GM19455 (cell line): ENCODE measurements around the gene IL1F10.

ENCODE experiments used
- ATAC-seq: cut with Tn5 transposase; IDR thresholded peaks from one replicate; pipeline ENCODE4 v1.9.1; 2021; ENCODE audit not compliant: unreplicated experiment

Gene IL1F10

GRCh38 chr2:113058998-113059960 lies 8.5 kb upstream of the IL1F10 start, which contains the start of gene IL36RN:
IL36RN (plus strand) TSS chr2:113059198; CDS start chr2:113059439, 241 bp downstream.
- ATAC-seq: no peak

GRCh38 chr2:113060396-113060795 lies 7.4 kb upstream of the IL1F10 start:
- ATAC-seq: no peak

- no peak for ATAC-seq
Observed at GRCh38 chr2:113060796-113061195, 7.0 kb upstream of the IL1F10 start.

- ATAC-seq: no peak
Observed at GRCh38 chr2:113061241-113061640, 6.5 kb upstream of the IL1F10 start.

- ATAC-seq: no peak
Observed at GRCh38 chr2:113061896-113062770, 5.6 kb upstream of the IL1F10 start.

- ATAC-seq: no peak
Observed at GRCh38 chr2:113064281-113064680, 3.5 kb upstream of the IL1F10 start.

GRCh38 chr2:113064898-113065297 lies 2.9 kb upstream of the IL1F10 start:
- no peak for ATAC-seq

- no peak for ATAC-seq
Observed at GRCh38 chr2:113068249-113068648, 479 bp downstream of the IL1F10 start.

GRCh38 chr2:113068706-113069485 lies 1.1 kb downstream of the IL1F10 start:
- ATAC-seq: no peak

- no peak for ATAC-seq
Observed at GRCh38 chr2:113069676-113070605, 2.2 kb downstream of the IL1F10 start.

GRCh38 chr2:113070606-113070975 lies 2.8 kb downstream of the IL1F10 start:
- no peak for ATAC-seq

GRCh38 chr2:113072584-113072983 lies 4.8 kb downstream of the IL1F10 start:
- ATAC-seq: no peak

GRCh38 chr2:113073325-113073834 lies 5.6 kb downstream of the IL1F10 start:
- ATAC-seq: no peak

GRCh38 chr2:113075030-113075429 lies 7.3 kb downstream of the IL1F10 start:
- ATAC-seq: no peak

- ATAC-seq: no peak
Observed at GRCh38 chr2:113075600-113075999, 7.8 kb downstream of the IL1F10 start.

GRCh38 chr2:113076954-113077669 lies 9.3 kb downstream of the IL1F10 start:
- ATAC-seq: no peak

- ATAC-seq: no peak
Observed at GRCh38 chr2:113077921-113078320, 10.2 kb downstream of the IL1F10 start.

GRCh38 chr2:113078350-113078839 lies 10.6 kb downstream of the IL1F10 start:
- no peak for ATAC-seq

GRCh38 chr2:113079131-113079530 lies 11.4 kb downstream of the IL1F10 start:
- no peak for ATAC-seq
